GM12878 (cell line): ENCODE results near the gene MISP3. TPM values are rescaled to one million over a fixed set of nuclear protein-coding genes. Genes with fewer than 3 reads are reported as not detected.
A peak's percentile ranks its signal among the peaks of the same experiment; 100 is the strongest.

Experiments used
- ATAC-seq: fragments of 200-7000 bp; cut with Tn5 transposase; 3 replicates; pipeline ENCODE4 v1.9.1; 2020; ENCODE audit warnings: mild to moderate bottlenecking, moderate library complexity
- BruUV-seq: library from RNA; stranded (reverse); fragments of 400-500 nt; replicated peaks from 2 replicates; lab custom pipeline; 2021; lab: Mats Ljungman, UMichigan
- CTCF ChIA-PET: fragments of 300-600 bp; sonication (Branson Sonifier 250); formaldehyde crosslinking; extraction: SDS; loops from one replicate; lab custom pipeline; 2021; ENCODE audit warnings: inconsistent platforms; lab: Yijun Ruan, JAX
- POLR2A ChIA-PET: fragments of 350-600 bp; formaldehyde crosslinking; extraction: SDS; loops from one replicate; lab custom pipeline; 2021; ENCODE audit warnings: inconsistent platforms; lab: Charles Lee
- RAD21 ChIA-PET: fragments of 300-600 bp; sonication (Branson Sonifier 250); formaldehyde crosslinking; loops from one replicate; lab custom pipeline; 2023; ENCODE audit warnings: antibody characterized with exemption; ENCODE audit not compliant: unreplicated experiment; lab: Charles Lee
- SMC1A ChIA-PET: fragments of 300-600 bp; sonication (Branson Sonifier 250); formaldehyde crosslinking; loops from one replicate; lab custom pipeline; 2023; ENCODE audit not compliant: unreplicated experiment, uncharacterized antibody; lab: Charles Lee
- DNase-seq: peaks from one replicate; pipeline ENCODE4 v3.0.0-alpha.2; 2011; ENCODE audit warnings: low read depth, low spot score
- FAIRE-seq: peaks from 3 replicates; lab custom pipeline; 2011; peaks lifted over from hg19 to GRCh38; lab: Jason Lieb, UNC
- H2AFZ ChIP-seq: 2 replicates; pipeline ENCODE4 v1.6.0; 2011; ENCODE audit warnings: low read depth, low read length, control low read depth; ENCODE audit not compliant: control insufficient read depth
- H3K27ac ChIP-seq: 2 replicates; pipeline ENCODE4 v1.5.1; 2011; ENCODE audit warnings: control low read depth; ENCODE audit not compliant: control insufficient read depth, insufficient read depth
- H3K27me3 ChIP-seq, 2 experiments: replicated peaks in 1 of 2; 2 replicates each; pipeline versions ENCODE4 v1.6.0 to v1.6.1; 2011; ENCODE audit warnings: low read length in 1 of 2; ENCODE audit not compliant: control insufficient read depth in 2 of 2, insufficient read depth in 2 of 2
- H3K36me3 ChIP-seq, 2 experiments: 2 replicates each; pipeline ENCODE4 v1.5.1; 2011; ENCODE audit warnings: low read length in 1 of 2; ENCODE audit not compliant: control insufficient read depth in 2 of 2, insufficient read depth in 2 of 2
- H3K4me1 ChIP-seq: 2 replicates; pipeline ENCODE4 v1.6.1; 2011; ENCODE audit warnings: mild to moderate bottlenecking, low read length, moderate library complexity, mixed read lengths; ENCODE audit not compliant: control insufficient read depth, insufficient read depth
- H3K4me2 ChIP-seq: 2 replicates; pipeline ENCODE4 v1.6.0; 2011; ENCODE audit warnings: control low read depth; ENCODE audit not compliant: control insufficient read depth, insufficient read depth
- H3K4me3 ChIP-seq: fragments of 200-600 bp; sonication (generic); 2 replicates; pipeline ENCODE4 v1.5.1; 2016
- H3K79me2 ChIP-seq: 2 replicates; pipeline ENCODE4 v1.6.0; 2011; ENCODE audit warnings: low read length; ENCODE audit not compliant: control insufficient read depth, insufficient read depth
- H3K9ac ChIP-seq: 2 replicates; pipeline ENCODE4 v1.8.0; 2011; ENCODE audit warnings: low read length, control low read depth, mixed read lengths; ENCODE audit not compliant: control insufficient read depth, insufficient read depth
- H3K9me3 ChIP-seq: replicated peaks from 3 replicates; pipeline ENCODE4 v1.5.1; 2011; ENCODE audit warnings: mild to moderate bottlenecking, low read length; ENCODE audit not compliant: control insufficient read depth, insufficient read depth
- H4K20me1 ChIP-seq: 2 replicates; pipeline ENCODE4 v1.6.0; 2011; ENCODE audit not compliant: control insufficient read depth, insufficient read depth
- BCLAF1 ChIP-seq: fragments of 450-650 bp; IDR thresholded peaks from 2 replicates; pipeline ENCODE4 v1.6.1; 2017; ENCODE audit warnings: antibody characterized with exemption, mild to moderate bottlenecking, moderate library complexity
- JUND ChIP-seq: IDR thresholded peaks from 2 replicates; pipeline ENCODE4 v1.6.1; 2012; ENCODE audit warnings: low read depth, mild to moderate bottlenecking, low read length, improper control_type of control experiment, moderate library complexity
- LARP7 ChIP-seq: fragments of 450-650 bp; IDR thresholded peaks from 2 replicates; pipeline ENCODE4 v1.6.1; 2017; ENCODE audit warnings: mild to moderate bottlenecking
- PAX8 ChIP-seq: fragments of 450-650 bp; IDR thresholded peaks from 2 replicates; pipeline ENCODE4 v1.6.1; 2017; ENCODE audit warnings: mild to moderate bottlenecking, moderate library complexity
- PBX3 ChIP-seq: IDR thresholded peaks from 2 replicates; pipeline ENCODE4 v1.6.1; 2011; ENCODE audit warnings: mild to moderate bottlenecking, low read depth, low read length, moderate library complexity; ENCODE audit not compliant: insufficient replicate concordance
- PKNOX1 ChIP-seq: fragments of 450-650 bp; IDR thresholded peaks from 2 replicates; pipeline ENCODE4 v1.6.1; 2016; ENCODE audit warnings: mild to moderate bottlenecking
- PML ChIP-seq: IDR thresholded peaks from 2 replicates; pipeline ENCODE4 v1.6.1; 2012; ENCODE audit warnings: low read length, inconsistent platforms
- POLR2A ChIP-seq: IDR thresholded peaks from 2 replicates; pipeline ENCODE4 v1.6.1; 2011; ENCODE audit warnings: low read depth, mild to moderate bottlenecking, low read length
- RUNX3 ChIP-seq: IDR thresholded peaks from 2 replicates; pipeline ENCODE4 v1.6.1; 2012; ENCODE audit warnings: low read length, inconsistent platforms
- SIN3A ChIP-seq: IDR thresholded peaks from 2 replicates; pipeline ENCODE4 v1.6.1; 2012; ENCODE audit warnings: low read depth, low read length, improper control_type of control experiment
- YY1 ChIP-seq: IDR thresholded peaks from 2 replicates; pipeline ENCODE4 v1.6.1; 2011; ENCODE audit warnings: low read depth, mild to moderate bottlenecking, low read length
- WGBS: methylation state at CpG from one replicate; pipeline ENCODE4 v1.1.6; 2016; ENCODE audit warnings: low lambda C conversion rate; ENCODE audit not compliant: insufficient replicate concordance, insufficient coverage; ENCODE audit errors: missing lambda C conversion rate; 5-methylcytosine and 5-hydroxymethylcytosine counted together
- in situ Hi-C: fragments of 300-500 bp; cut with MboI; formaldehyde crosslinking; loops from 9 replicates; pipeline ENCODE4 v1.14.3; 2018; ENCODE audit warnings: mixed read lengths
- intact Hi-C: fragments of 100-400 bp; cut with micrococcal nuclease; formaldehyde crosslinking; loops from one replicate; pipeline ENCODE4 v1.14.2; 2022; ENCODE audit not compliant: unreplicated experiment
- polyA plus RNA-seq, 11 experiments: library from polyadenylated mRNA; depleted of rRNA in 4 of 11; unstranded in 6 of 11; stranded (reverse) in 5 of 11; fragments of >200 nt; fragmentation: Nextera tagmentation in 4 of 11; fragmentation: Illumina TruSeq in 1 of 11; extraction: Ambion mirVana in 4 of 11; extraction: Trizol in 1 of 11; gene quantifications; 1 replicate in 1 of 11; 2 replicates in 10 of 11; pipeline versions ENCODE4 v1.2.1 to v1.2.3, GENCODE V29; 2011 to 2016; ENCODE audit warnings: inconsistent platforms in 2 of 11, missing spikeins in 2 of 11, low read depth in 1 of 11
- total RNA-seq, 4 experiments: library from RNA; depleted of rRNA in 3 of 4; stranded (reverse); fragments of >200 nt in 3 of 4; fragmentation: Illumina TruSeq in 1 of 4; extraction: Trizol in 1 of 4; gene quantifications; 2 replicates each; pipeline versions ENCODE4 v1.2.1 to v1.2.3, GENCODE V29; 2013 to 2021

Gene MISP3
- total and polyA plus RNA-seq, 10 of the 15 experiments (the other 5 are each of a cell fraction or from before 2014, with no cell fraction given), result 0.07 to 1.4 (median 0.64) TPM

GRCh38 chr19:14116918-14117578 is 44.5 kb downstream of the MISP3 start:
- Histone ChIP-seq H3K27ac (0 out of 2 replicates have a peak overlapping the region, but pooled peaks have one; percentile 18), H3K9me3 (no peaks in the 10 kb centered on the region), H2AFZ (peak overlapping the region; percentile 28; the same call in 1 of the 2 replicates), H3K4me3 (peak overlapping the region; percentile 70), H4K20me1 (no peaks in the 10 kb centered on the region), H3K9ac (peak overlapping the region; percentile 64), H3K4me2 (peak overlapping the region; percentile 90), H3K4me1 (peaks cover 16% of the 10 kb centered on the region), H3K27me3 (no peaks in the 10 kb centered on the region), H3K36me3 (peaks cover 0 to 2% of the 10 kb centered on the region in 2 experiments; a peak in 2 of 4 replicates), H3K79me2 (peaks cover 8% of the 10 kb centered on the region)
- SMC1A ChIA-PET, result interaction anchor here (1.0 to 1.3 kb wide), 3 partner anchors 19 to 25 kb away, joined by 3 to 5 read pairs (median 4); partner anchors contain the start of gene ASF1B
- under 1% methylated on average over 27 of the region's 33 CpGs for WGBS
- intact Hi-C loops, result loop anchor here (5.0 kb wide), 1 partner anchor 35 kb away; no protein-coding TSS in a partner anchor
- ATAC-seq (no peak), DNase-seq (no peak), FAIRE-seq (no peak)
- CTCF ChIA-PET, result interaction anchor here (0.7 to 3.9 kb wide), 6 partner anchors 20 to 214 kb away, joined by 3 to 30 read pairs (median 8); partner anchors contain the start of genes ASF1B and IL27RA
- TF ChIP-seq YY1, result peak; percentile 27; the same call in 1 of the 2 replicates
- TF ChIP-seq PKNOX1, result peak; percentile 6; the same call in 1 of the 2 replicates
- no peak for TF ChIP-seq PAX8
- peak; percentile 28 for TF ChIP-seq PBX3
- no peak for TF ChIP-seq BCLAF1
- no peak for TF ChIP-seq PML
- TF ChIP-seq POLR2A, result no peak
- 0 out of 2 replicates have a peak, but pooled peaks have one; percentile 43 for TF ChIP-seq LARP7
- 0 out of 2 replicates have a peak, but pooled peaks have one; percentile 60 for TF ChIP-seq SIN3A
- 0 out of 2 replicates have a peak, but pooled peaks have one; percentile 7 for TF ChIP-seq RUNX3
- TF ChIP-seq JUND, result no peak
- in situ Hi-C loops, result no loop called here
- BruUV-seq, result no TSS peak
- POLR2A ChIA-PET, result interaction anchor here (0.9 to 1.7 kb wide), 3 partner anchors 17 to 35 kb away, joined by 3 to 5 read pairs (median 5); partner anchors contain the start of gene ASF1B
- RAD21 ChIA-PET, result interaction anchor here (0.7 to 1.6 kb wide), 3 partner anchors 19 to 58 kb away, joined by 3 to 8 read pairs (median 4); partner anchors contain the start of gene ASF1B
